ENCODE data around the gene CIAO2B. TPM values are rescaled to one million over a fixed set of nuclear protein-coding genes. Genes with fewer than 3 reads are reported as not detected.
A peak's percentile ranks its signal among the peaks of the same experiment; 100 is the strongest.

CIAO2B gene
- total and polyA plus RNA-seq, 2 experiments from 2014 or later: 111 to 182 TPM

DNA sequence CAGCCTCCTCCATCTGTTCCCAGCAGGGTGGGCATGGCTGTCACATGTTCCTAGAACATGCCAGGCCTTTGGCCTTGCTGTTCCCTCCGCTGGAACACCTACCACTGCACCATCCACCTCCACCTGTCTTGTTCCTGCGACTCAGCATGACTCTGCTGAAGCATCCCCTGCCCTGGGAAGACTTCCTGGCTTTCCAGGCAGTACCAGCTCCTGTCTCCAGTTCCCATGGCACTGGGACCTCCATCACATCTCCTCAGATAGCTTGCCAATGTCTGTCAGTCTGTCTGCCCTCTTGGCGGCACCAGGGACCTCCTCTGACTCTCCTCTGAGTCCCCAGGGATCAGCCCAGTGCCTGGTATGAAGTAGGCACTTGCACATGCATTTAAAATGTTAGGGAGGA lies 38.2 kb downstream of the CIAO2B start:
- Histone ChIP-seq H4K20me1 (ENCODE audit: insufficient read depth) (no peaks in the 10 kb centered on the region), H2AFZ (no peak overlapping the region), H3K4me1 (ENCODE audit: insufficient read depth) (peaks cover 9% of the 10 kb centered on the region), H3K9me3 (ENCODE audit: low read depth) (no peaks in the 10 kb centered on the region), H3K27ac (no peak overlapping the region), H3K4me2 (ENCODE audit: unreplicated experiment) (no peak overlapping the region), H3K4me3 (no peak overlapping the region), H3K9me2 (ENCODE audit: insufficient read depth) (no peaks in the 10 kb centered on the region), H3K79me2 (ENCODE audit: insufficient read depth) (no peaks in the 10 kb centered on the region), H3K27me3 (replicated peaks; ENCODE audit: insufficient read depth) (no peaks in the 10 kb centered on the region), H3K9ac (no peak overlapping the region), H3K36me3 (ENCODE audit: low read depth) (no peaks in the 10 kb centered on the region), H3F3A (ENCODE audit: insufficient read depth) (no peaks in the 10 kb centered on the region)
- in situ Hi-C loops (cut with MboI): no loop called here
- DNase-seq: no peak
- 94 to 98% methylated on average over 3 of the region's 3 CpGs for WGBS, 2 experiments (ENCODE audit: low coverage in 1 of 2, low lambda C conversion rate in 2 of 2, missing lambda C conversion rate in 2 of 2)
- TF ChIP-seq EZH2 (IDR thresholded peaks at IDR 0.05; ENCODE audit: insufficient read depth, poor library complexity, severe bottlenecking) (no peak), EZH2phosphoT487 (IDR thresholded peaks at IDR 0.05; ENCODE audit: insufficient read depth, low read depth) (no peak)

GRCh38 chr16:66895689-66895979 lies 38.6 kb downstream of the CIAO2B start:
- Histone ChIP-seq H3K79me2 (ENCODE audit: insufficient read depth) (no peaks in the 10 kb centered on the region), H3K9me3 (ENCODE audit: low read depth) (no peaks in the 10 kb centered on the region), H2AFZ (no peak overlapping the region), H3K4me3 (no peak overlapping the region), H3K27ac (no peak overlapping the region), H3K4me2 (ENCODE audit: unreplicated experiment) (no peak overlapping the region), H3K36me3 (ENCODE audit: low read depth) (no peaks in the 10 kb centered on the region), H3K27me3 (replicated peaks; ENCODE audit: insufficient read depth) (no peaks in the 10 kb centered on the region), H4K20me1 (ENCODE audit: insufficient read depth) (no peaks in the 10 kb centered on the region), H3K9ac (no peak overlapping the region), H3K9me2 (ENCODE audit: insufficient read depth) (no peaks in the 10 kb centered on the region), H3K4me1 (ENCODE audit: insufficient read depth) (peaks cover 9% of the 10 kb centered on the region), H3F3A (ENCODE audit: insufficient read depth) (no peaks in the 10 kb centered on the region)
- WGBS, 2 experiments (ENCODE audit: low coverage in 1 of 2, low lambda C conversion rate in 2 of 2, missing lambda C conversion rate in 2 of 2): 79 to 82% methylated on average over 5 of the region's 5 CpGs
- in situ Hi-C loops (cut with MboI): no loop called here
- DNase-seq: no peak
- TF ChIP-seq EZH2phosphoT487 (IDR thresholded peaks at IDR 0.05; ENCODE audit: insufficient read depth, low read depth) (no peak), EZH2 (IDR thresholded peaks at IDR 0.05; ENCODE audit: insufficient read depth, poor library complexity, severe bottlenecking) (no peak)

- no peaks in the 10 kb centered on the region for H4K20me1 ChIP-seq (ENCODE audit: insufficient read depth)
- no peaks in the 10 kb centered on the region for H3K79me2 ChIP-seq (ENCODE audit: insufficient read depth)
- DNase-seq: peak; percentile 85
- no peak overlapping the region for H3K4me2 ChIP-seq (ENCODE audit: unreplicated experiment)
- no peak overlapping the region for H3K9ac ChIP-seq
- no peaks in the 10 kb centered on the region for H3K9me3 ChIP-seq (ENCODE audit: low read depth)
- no peak overlapping the region for H2AFZ ChIP-seq
- H3K36me3 ChIP-seq (ENCODE audit: low read depth): no peaks in the 10 kb centered on the region
- no peak overlapping the region for H3K27ac ChIP-seq
- H3K4me1 ChIP-seq (ENCODE audit: insufficient read depth): peaks cover 6% of the 10 kb centered on the region
- WGBS, 2 experiments (ENCODE audit: low coverage in 1 of 2, low lambda C conversion rate in 2 of 2, missing lambda C conversion rate in 2 of 2): 33 to 46% methylated on average over 10 to 11 of the region's 11 CpGs
- TF ChIP-seq EZH2 (IDR thresholded peaks at IDR 0.05; ENCODE audit: insufficient read depth, poor library complexity, severe bottlenecking) (no peak), EZH2phosphoT487 (IDR thresholded peaks at IDR 0.05; ENCODE audit: insufficient read depth, low read depth) (no peak)
- no peaks in the 10 kb centered on the region for H3K9me2 ChIP-seq (ENCODE audit: insufficient read depth)
- H3K4me3 ChIP-seq: no peak overlapping the region
- H3F3A ChIP-seq (ENCODE audit: insufficient read depth): no peaks in the 10 kb centered on the region
- in situ Hi-C loops (cut with MboI): no loop called here
- no peaks in the 10 kb centered on the region for H3K27me3 ChIP-seq (replicated peaks; ENCODE audit: insufficient read depth)
Observed at GRCh38 chr16:66894948-66895688, 39.1 kb downstream of the CIAO2B start.

- Histone ChIP-seq H3K79me2 (ENCODE audit: insufficient read depth) (no peaks in the 10 kb centered on the region), H3K27ac (no peak overlapping the region), H3K4me2 (ENCODE audit: unreplicated experiment) (no peak overlapping the region), H3F3A (ENCODE audit: insufficient read depth) (no peaks in the 10 kb centered on the region), H3K9me3 (ENCODE audit: low read depth) (no peaks in the 10 kb centered on the region), H3K36me3 (ENCODE audit: low read depth) (no peaks in the 10 kb centered on the region), H3K9me2 (ENCODE audit: insufficient read depth) (no peaks in the 10 kb centered on the region), H4K20me1 (ENCODE audit: insufficient read depth) (no peaks in the 10 kb centered on the region), H2AFZ (no peak overlapping the region), H3K9ac (no peak overlapping the region), H3K27me3 (replicated peaks; ENCODE audit: insufficient read depth) (no peaks in the 10 kb centered on the region), H3K4me1 (ENCODE audit: insufficient read depth) (no peaks in the 10 kb centered on the region), H3K4me3 (no peak overlapping the region)
- TF ChIP-seq EZH2 (IDR thresholded peaks at IDR 0.05; ENCODE audit: insufficient read depth, poor library complexity, severe bottlenecking): no peak
- no peak for TF ChIP-seq EZH2phosphoT487 (IDR thresholded peaks at IDR 0.05; ENCODE audit: insufficient read depth, low read depth)
- in situ Hi-C loops (cut with MboI): no loop called here
- WGBS, 2 experiments (ENCODE audit: low coverage in 1 of 2, low lambda C conversion rate in 2 of 2, missing lambda C conversion rate in 2 of 2): 66 to 76% methylated on average over 2 of the region's 2 CpGs
- no peak for DNase-seq
Observed at GRCh38 chr16:66894055-66894454, 40.1 kb downstream of the CIAO2B start.
